HL-60/S4 treated with retinoic acid at 250 ng/mL for 4 days and 3 days (cell line): ENCODE measurements around the gene UNC45A.

ENCODE experiments used
- in situ Hi-C: fragments of 300-500 bp; cut with MboI; formaldehyde crosslinking; loops from 2 replicates; pipeline ENCODE4 v1.7.0; 2022; ENCODE audit warnings: low sequenced_read_pairs

The UNC45A gene

DNA sequence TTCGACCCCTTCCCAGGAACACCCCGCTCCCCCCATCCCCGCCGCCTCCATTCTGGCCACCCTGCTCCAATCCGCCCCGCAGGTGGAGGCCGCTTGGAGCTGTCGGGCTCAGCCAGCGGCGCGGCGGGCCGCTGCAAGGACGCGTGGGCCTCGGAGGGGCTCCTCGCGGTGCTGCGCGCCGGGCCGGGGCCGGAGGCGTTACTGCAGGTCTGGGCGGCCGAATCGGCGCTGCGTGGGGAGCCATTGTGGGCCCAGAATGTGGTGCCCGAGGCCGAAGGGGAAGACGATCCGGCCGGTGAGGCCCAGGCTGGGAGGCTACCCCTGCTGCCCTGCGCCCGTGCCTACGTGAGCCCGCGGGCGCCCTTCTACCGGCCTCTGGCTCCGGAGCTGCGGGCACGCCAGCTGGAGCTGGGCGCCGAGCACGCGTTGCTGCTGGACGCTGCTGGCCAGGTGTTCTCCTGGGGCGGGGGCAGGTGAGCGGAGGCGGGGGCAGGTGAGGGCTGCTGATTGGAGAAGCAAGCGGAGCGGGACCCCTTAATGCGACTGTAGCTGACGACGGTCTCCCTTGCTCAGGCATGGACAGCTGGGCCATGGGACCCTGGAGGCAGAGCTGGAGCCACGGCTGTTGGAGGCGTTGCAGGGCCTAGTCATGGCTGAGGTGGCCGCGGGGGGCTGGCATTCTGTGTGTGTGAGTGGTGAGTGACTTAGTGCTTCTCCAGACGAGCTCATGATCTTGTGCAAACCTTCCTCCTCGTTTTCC lies 22.1 kb downstream of the UNC45A start:
- in situ Hi-C loops, result loop anchor here (25.0 kb wide), 1 partner anchor 305 kb away; no protein-coding TSS in a partner anchor

- in situ Hi-C loops, result loop anchor here (25.0 kb wide), 1 partner anchor 305 kb away; no protein-coding TSS in a partner anchor
Measured at GRCh38 chr15:90957791-90958190, 22.7 kb downstream of the UNC45A start.

DNA sequence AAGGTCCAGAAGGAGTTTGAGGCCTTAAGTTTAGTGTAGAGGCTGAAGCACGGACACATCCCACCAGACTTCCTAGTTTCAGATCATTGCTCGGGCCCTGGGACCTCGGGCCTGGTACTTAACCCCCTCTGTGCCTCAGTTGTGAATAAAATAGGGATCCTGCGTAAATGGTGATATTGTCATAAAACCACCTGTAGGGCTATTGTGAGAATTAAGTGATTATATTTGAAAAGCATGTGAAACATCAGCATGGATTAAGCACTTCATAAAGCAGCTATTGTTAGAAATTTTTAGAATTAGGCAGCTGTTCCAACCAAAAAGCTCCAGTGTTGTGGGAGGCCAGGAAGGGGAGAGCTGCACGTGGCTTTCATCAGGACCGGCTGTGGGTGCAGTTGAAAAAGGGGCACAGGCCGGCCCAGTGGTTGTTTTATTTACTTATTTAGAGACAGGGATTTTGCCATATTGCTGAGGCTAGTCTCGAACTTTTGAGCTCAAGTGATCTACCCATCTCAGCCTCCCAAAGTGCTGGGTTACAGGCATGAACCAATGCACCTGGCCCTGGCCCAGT lies 24.0 kb downstream of the UNC45A start:
- in situ Hi-C loops, result loop anchor here (25.0 kb wide), 1 partner anchor 303 kb away; no protein-coding TSS in a partner anchor

- in situ Hi-C loops, result loop anchor here (25.0 kb wide), 1 partner anchor 302 kb away; no protein-coding TSS in a partner anchor
Measured at GRCh38 chr15:90959894-90960293, 24.8 kb downstream of the UNC45A start.

GRCh38 chr15:90960298-90961091 lies 25.4 kb downstream of the UNC45A start:
- in situ Hi-C loops, result loop anchor here (25.0 kb wide), 1 partner anchor 302 kb away; no protein-coding TSS in a partner anchor

GRCh38 chr15:90962021-90962420 lies 26.9 kb downstream of the UNC45A start:
- in situ Hi-C loops, result loop anchor here (25.0 kb wide), 1 partner anchor 300 kb away; no protein-coding TSS in a partner anchor

DNA sequence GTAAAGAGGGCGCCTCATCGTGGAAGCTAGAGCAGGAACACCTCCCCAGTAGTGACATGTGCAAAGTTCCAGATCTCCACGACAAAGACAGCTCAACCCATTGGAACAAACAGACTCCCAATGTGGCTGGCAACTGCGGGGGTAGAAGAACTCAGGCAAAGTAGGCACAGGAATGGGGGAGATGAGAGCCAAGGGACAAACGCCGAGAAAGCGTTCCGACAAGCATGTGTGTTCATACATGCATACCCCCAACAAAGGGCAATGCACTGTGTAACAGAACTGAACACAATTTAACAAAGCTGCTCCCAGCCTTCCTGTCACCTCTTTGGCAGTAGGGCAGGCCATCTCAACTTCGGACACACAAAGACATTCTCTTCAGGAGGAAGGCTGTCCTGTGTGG lies 31.2 kb downstream of the UNC45A start:
- in situ Hi-C loops, result loop anchor here (25.0 kb wide), 1 partner anchor 296 kb away; no protein-coding TSS in a partner anchor

- in situ Hi-C loops, result loop anchor here (25.0 kb wide), 1 partner anchor 295 kb away; no protein-coding TSS in a partner anchor
Measured at GRCh38 chr15:90967206-90967605, 32.1 kb downstream of the UNC45A start.

DNA sequence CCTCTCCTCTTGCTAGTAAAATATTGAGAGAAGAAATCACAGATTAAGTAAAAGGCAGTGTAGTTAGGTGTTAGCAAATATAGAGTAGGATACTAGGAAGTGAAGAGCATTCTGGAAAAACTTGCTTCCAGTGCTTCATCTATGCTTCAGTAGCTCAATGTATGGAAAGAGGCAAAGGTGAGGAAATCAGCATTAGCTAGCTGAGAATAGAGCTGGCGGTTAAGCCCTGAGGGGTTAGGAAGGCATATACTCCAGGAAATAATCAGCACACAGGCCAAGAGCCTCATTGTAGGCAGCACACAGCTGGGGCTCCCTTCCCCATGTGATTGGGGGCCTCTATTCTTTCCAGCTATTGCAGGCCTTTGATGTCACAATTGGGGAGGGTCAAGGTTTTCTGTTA lies 33.3 kb downstream of the UNC45A start:
- in situ Hi-C loops, result loop anchor here (25.0 kb wide), 1 partner anchor 294 kb away; no protein-coding TSS in a partner anchor

- in situ Hi-C loops, result loop anchor here (25.0 kb wide), 1 partner anchor 292 kb away; no protein-coding TSS in a partner anchor
Measured at GRCh38 chr15:90970274-90970673, 35.2 kb downstream of the UNC45A start.

- in situ Hi-C loops, result loop anchor here (25.0 kb wide), 1 partner anchor 290 kb away; no protein-coding TSS in a partner anchor
Measured at GRCh38 chr15:90972133-90972532, 37.0 kb downstream of the UNC45A start.

GRCh38 chr15:90974216-90974615 lies 39.1 kb downstream of the UNC45A start:
- in situ Hi-C loops, result loop anchor here (25.0 kb wide), 1 partner anchor 288 kb away; no protein-coding TSS in a partner anchor

DNA sequence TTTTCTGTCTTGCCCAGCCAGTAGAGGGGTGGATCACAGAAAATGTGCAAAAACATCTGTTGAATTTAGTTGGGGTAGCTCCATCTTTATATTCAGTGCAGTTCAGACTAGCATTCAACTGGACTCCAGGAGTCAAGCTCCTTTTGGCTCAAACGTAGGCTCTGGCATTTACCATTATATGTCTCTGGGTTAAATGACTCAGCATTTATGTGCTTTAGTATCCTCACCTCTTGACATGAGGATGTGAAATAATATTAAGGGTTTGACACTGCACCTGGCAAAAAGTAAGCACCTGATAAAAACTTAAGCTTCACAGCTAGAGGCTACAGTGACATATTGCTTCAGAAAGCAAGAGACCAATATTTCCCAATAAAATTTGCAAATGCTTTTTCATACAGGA lies 44.5 kb downstream of the UNC45A start:
- in situ Hi-C loops, result no loop called here

- in situ Hi-C loops, result no loop called here
Measured at GRCh38 chr15:90981681-90982080, 46.6 kb downstream of the UNC45A start.

DNA sequence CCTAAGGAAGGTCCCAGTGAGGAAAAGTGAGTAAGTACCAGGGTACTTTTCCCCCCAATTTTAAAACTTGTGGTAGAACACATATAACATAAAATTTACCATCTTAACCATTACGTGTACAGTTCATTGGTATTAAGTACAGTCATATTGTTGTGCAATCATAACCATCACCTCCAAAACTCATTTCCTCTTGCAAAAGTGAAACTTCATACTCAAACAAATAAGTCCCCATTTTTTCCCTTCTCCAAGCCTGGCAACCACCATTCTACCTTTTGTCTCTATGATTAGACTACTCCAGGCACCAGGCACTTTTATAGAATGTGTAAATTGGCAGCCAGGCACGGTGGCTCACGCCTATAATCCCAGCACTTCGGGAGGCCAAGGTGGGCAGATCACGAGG lies 47.0 kb downstream of the UNC45A start:
- in situ Hi-C loops, result no loop called here

DNA sequence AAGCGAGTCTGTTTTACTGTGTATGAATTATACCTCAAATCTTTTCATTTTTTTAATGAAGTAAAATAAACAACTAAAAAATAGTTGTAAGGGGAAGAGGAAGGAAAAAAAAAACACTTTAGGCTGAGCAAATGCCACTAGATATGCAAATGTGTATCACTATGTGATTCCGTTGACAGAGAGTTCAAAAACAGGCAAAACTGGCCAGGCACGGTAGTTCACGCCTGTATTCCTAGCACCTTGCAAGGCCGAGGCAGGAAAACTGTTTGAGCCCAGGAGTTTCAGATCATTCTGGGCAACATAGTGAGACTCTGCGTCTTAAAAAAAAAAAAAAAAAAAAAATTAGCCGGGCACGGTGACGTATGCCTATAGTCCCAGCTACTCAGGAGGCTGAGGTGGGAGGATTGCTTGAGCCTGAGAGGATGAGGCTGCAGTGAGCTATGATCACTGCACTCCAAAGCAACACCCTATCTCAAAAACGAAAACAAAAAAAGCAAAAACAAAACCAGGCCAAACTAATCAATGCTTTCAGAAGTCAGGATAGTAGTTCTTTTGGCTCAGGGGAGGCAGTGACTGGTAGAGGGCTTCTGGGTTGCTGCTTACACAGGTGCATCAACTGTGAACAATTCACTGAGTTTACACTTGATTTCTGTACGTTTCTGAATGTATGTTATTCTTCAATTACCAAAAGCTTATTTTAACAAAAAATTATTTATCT lies 51.9 kb downstream of the UNC45A start:
- in situ Hi-C loops, result no loop called here

GRCh38 chr15:90987561-90988141 lies 52.6 kb downstream of the UNC45A start:
- in situ Hi-C loops, result no loop called here

DNA sequence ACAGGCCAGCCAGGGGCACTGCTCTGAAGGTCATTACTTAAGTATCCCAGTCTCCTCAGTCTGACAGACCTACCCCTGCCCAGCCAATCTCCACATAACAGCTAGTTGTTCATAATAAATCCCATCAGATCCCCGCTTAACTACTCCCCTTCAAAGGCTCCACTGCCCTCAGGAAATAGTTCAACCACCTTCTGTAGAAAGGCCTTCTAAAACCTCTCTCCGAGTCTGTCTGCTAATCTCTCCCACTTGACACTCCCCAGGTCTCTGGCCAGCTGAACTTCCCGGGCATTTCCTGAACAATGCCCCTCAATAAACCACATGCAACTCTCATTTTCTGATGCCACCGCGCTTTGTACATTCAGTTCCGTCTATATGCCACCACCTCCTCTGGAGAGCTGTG lies 53.2 kb downstream of the UNC45A start:
- in situ Hi-C loops, result no loop called here

DNA sequence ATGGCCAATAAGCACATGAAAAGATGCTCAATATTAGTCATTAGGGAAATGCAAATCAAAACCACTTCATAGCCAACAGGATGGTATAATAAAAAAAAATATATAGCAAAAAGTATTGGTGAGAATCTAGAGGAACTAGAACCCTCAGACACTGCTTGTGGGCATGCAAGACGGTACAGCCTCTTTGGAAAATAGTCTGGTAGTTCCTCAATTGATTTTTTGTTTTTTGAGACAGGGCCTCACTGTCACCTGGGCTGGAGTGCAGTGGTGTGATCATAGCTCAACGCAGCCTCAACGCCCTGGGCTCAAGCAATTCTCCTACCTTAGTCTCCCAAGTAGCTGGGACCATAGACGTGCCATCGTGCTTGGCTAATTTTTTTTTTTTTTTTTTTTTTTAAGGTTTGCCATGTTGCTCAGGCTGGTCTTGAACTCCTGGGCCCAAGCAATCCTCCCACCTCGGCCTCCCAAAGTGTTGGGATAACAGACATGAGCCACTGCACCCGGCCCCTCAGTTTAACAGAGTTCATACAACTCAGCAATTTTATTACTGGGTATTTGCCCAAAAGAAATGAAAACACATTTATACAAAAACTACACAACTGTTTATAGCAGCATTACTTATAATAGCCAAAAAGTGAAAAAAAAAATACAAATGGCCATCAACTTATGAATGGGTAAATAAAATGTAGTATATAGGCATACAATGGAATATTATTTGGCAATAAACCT lies 54.1 kb downstream of the UNC45A start:
- in situ Hi-C loops, result no loop called here
